ENCODE results near the gene PRR23E.

DNA sequence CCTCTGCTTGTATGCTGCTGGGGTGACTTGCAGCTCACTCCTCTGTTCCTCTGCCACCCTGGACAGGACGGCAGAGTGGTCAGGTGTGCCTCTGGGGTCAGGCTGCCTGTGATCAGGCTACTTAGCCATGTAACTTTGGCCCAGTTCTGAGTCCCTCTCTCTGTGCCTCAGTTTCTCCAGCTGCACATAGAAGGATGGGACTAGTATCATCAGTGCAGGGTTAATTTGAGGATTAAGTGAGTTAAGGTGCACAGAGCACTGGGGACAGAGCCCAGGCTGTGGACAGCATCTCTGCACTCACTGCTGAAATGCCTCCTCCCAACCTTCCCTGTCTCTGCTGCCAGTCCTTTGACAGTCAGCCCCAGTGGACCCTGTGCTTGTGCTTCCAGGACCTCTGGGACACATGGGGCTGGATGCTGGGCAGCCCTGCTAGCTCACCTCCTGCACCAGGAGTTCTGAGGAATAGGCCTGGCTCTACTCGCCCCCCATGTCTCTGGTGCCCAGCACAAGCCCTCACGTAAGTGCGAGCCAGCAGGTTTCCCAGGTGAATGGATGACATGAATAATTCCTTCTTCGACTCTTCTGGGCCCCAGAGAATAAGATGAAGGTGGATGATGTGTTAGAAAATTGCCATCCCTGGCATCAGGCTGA, 19.3 kb upstream of the PRR23E start:
- TF ChIP-seq, protein P1, sequence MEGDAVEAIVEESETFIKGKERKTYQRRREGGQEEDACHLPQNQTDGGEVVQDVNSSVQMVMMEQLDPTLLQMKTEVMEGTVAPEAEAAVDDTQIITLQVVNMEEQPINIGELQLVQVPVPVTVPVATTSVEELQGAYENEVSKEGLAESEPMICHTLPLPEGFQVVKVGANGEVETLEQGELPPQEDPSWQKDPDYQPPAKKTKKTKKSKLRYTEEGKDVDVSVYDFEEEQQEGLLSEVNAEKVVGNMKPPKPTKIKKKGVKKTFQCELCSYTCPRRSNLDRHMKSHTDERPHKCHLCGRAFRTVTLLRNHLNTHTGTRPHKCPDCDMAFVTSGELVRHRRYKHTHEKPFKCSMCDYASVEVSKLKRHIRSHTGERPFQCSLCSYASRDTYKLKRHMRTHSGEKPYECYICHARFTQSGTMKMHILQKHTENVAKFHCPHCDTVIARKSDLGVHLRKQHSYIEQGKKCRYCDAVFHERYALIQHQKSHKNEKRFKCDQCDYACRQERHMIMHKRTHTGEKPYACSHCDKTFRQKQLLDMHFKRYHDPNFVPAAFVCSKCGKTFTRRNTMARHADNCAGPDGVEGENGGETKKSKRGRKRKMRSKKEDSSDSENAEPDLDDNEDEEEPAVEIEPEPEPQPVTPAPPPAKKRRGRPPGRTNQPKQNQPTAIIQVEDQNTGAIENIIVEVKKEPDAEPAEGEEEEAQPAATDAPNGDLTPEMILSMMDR (IDR thresholded peaks at IDR 0.05): no peak
- TF ChIP-seq POLR2AphosphoS5 (IDR thresholded peaks at IDR 0.05; ENCODE audit: low read depth, low read length): no peak

Measured in Panc1 (cell line).